H54 (cell line): ENCODE measurements around the gene AGFG2.

Source experiments
- DNase-seq: peaks from one replicate; pipeline ENCODE4 v3.0.0; 2011; ENCODE audit warnings: low spot score, mixed read lengths; ENCODE audit not compliant: insufficient read length
- FAIRE-seq: peaks from 3 replicates; lab custom pipeline; 2011; peaks lifted over from hg19 to GRCh38; lab: Jason Lieb, UNC
- POLR2A ChIP-seq: IDR thresholded peaks from 2 replicates; pipeline ENCODE4 v1.6.1; 2011; ENCODE audit warnings: low read depth, mild to moderate bottlenecking, low read length

Gene AGFG2

DNA sequence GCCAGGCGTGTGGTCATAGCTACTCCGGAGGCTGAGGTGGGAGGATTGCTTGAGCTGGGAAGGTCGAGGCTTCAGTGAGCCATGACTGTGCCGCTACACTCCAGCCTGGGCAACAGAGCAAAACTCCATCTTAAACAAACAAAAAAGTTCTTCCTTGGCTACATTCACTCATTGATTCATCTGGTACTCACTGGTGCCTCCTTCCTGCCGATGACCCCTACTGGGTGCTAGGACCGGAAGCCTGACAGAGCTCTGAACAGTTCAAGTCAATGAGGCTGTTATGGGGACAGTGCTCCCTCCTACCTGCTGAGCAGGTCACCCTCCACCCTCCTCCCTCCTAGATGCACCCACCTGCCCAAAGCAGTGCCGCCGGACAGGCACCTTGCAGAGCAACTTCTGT, 68.1 kb downstream of the AGFG2 start:
- DNase-seq (peak; percentile 71), FAIRE-seq (no peak)
- no peak for TF ChIP-seq POLR2A

DNA sequence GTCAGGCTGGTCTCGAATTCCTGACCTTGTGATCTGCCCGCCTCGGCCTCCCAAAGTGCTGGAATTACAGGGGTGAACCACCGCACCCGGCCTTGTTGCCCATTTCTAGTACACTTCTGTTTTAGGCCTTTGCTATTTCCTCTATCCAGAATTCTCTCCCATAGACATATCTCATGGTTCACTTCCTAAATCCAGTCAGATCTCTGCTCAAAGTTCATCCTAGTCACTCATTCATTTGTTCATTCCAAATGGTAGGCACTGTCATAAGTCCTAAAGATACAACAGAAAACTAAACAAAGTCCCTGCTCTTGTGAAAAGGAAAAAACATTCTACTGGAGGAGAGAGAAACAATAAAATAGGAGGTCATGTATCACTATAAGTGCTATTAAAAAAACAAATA, 71.0 kb downstream of the AGFG2 start:
- no peak for TF ChIP-seq POLR2A
- DNase-seq (no peak), FAIRE-seq (no peak)

DNA sequence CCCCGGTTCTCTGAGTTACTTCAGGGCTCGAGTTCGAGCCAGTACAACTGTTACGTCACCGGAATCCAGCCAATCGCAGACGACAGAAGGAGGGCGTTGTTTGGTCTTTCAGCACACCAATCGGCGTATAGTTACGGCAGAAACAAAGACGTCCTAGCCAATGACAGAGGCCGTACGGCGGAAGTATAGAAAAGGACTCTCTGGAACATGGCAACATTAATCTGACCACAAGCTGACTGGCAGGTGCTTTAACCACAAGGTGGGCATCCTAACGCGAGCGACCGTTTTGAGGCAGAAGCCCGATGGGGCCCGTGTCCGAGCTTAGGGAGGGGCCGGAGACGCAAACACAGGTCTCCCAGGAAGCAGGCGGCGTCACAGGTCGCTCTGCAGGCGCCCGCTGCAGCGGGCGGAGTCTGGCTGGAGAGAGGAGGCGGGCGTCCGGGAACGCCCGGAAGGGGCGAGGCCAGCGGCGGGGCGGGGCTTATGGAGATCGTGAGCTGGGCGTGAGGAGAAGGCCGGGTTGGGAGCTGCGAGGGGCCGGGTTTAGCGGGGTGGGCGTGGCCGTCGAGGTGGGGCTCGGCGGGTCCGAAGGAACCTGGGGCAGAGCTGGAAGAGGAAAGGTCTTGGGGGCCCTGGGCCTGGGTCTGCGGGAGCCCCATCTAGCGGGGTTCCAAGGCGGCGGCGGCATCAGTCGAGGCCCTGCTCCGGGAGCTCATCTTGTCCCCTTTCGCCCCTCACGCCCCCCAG, 73.2 kb downstream of the AGFG2 start, which contains the start of gene MOSPD3:
Gene MOSPD3 (plus strand): TSS at position 558 of the 747 bp plus-strand sequence. CDS start 252 bp downstream, outside the sequence.
- FAIRE-seq (peak; percentile 84), DNase-seq (peak; percentile 97)
- peak; percentile 3; the same call in 1 of the 2 replicates for TF ChIP-seq POLR2A

DNA sequence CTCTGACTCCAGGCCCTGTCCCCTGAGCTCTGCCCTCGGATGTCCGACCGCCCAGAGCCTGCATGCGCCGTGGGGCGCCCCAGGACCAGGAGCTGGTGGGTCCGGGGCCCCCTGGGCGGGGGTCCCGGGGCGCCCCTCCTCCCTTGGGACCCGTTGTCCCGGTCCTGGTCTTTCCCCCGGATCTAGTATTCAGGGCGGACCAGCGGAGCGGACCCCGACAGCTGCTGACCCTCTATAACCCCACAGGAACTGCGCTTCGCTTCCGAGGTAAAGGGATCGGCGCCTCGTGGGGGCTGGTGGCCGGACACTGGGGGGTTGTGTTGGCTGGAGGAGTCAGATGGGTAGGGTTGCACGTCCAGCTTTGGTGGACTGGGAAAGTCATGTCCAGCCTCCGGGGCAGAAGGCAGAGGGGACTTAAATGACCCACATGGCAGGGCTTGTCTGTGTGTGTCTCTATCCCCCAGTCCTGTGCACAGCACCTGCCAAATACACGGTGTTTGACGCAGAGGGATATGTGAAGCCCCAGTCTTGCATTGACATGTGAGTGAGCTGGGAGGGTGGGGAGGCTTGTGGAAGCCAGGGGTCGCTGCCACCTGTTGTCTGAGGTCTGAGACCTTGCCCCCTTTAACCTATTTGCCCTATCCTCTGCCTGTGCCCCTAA, 73.9 kb downstream of the AGFG2 start:
- TF ChIP-seq POLR2A: no peak
- FAIRE-seq (no peak), DNase-seq (no peak)

DNA sequence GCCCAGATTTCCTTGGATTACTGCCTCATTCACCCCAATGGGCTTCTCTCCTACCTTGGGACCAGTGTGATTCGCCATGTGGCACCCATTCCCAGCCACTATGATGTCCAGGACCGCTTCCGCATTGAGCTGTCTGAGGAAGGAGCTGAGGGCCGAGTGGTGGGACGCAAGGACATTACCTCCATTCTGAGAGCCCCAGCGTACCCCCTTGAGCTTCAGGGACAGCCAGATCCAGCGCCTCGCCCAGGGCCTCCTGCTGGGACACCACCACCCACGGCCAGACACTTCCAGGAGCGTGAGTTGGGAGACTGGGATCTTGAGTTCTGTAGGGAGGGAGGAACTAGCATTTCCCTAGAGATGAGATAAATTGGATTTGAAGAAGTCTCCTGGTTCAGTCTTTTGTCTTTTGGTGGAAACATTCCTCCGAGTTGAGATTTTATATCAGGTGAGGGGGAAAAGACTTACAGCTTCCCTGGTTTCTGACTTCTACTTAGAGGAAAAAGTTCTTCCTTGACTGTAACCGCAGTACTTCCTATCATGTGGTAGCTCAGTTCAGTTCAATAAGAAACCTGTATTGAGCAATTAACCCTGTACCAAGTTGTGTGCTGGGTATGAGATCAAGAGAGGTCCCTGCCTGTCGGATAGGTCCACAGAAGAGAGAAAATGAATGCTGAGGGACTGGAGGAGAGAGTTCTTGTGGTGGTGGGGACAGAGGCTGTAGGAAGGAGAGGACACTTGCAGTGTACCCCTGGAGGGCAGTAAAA, 74.6 kb downstream of the AGFG2 start:
- DNase-seq: no peak
- no peak for TF ChIP-seq POLR2A
- FAIRE-seq: no peak

DNA sequence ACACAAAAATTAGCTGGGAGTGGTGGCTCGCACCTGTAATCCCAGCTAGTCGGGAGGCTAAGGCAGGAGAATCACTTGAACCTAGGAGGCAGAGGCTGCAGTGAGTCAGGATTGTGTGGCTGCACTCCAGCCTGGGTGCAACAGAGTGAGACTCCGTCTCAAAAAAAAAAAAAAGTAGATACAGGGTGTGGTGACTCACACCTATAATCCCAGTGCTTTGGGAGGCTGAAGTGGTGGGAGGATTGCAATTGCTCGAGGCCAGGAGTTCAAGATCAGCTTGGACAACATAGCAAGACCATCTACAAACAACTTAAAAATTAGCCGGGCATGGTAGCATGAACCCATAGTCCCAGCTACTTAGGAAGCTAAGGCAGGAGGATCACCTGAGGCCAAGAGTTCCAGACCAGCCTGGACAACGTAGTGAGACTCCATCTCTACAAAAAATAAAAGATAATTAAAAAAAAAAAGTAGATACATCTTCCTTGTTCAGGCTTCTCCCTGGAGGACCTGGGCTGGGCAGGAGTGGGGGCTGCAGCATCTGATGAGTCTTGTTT, 75.4 kb downstream of the AGFG2 start:
- FAIRE-seq (no peak), DNase-seq (no peak)
- TF ChIP-seq POLR2A: no peak
